NT2/D1 (cell line): Measurements from ENCODE around the gene SOX10.
"Not testable (repeated sequence)": the region's sequence is repeated elsewhere in the genome, so short reads cannot be mapped to it uniquely, and the experiment has no call there.

Experiments used
- SUZ12 ChIP-seq: IDR thresholded peaks from 2 replicates; pipeline ENCODE4 v1.6.1; 2011; ENCODE audit not compliant: insufficient read length, insufficient read depth; ENCODE audit errors: extremely low read depth
- ZNF274 ChIP-seq: IDR thresholded peaks from 2 replicates; pipeline ENCODE4 v1.6.1; 2011; ENCODE audit warnings: mild to moderate bottlenecking, low read depth, low read length

DNA sequence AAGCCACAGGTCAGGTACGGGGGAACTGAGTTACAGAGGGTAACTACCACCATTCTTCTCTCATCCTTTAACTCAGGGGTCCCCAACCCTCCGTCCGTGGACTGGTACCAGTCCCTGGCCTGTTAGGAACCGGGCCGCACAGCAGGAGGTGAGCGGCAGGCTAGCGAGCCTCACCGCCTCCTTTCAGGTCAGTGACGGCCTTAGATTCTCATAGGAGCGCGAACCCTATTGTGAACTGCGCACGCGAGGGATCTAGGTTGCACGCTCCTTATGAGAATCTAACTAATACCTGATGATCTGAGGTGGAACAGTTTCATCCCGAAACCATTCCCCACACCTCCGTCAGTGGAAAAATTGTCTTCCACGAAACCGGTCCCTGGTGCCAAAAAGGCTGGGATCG, 31.7 kb downstream of the SOX10 start:
- TF ChIP-seq SUZ12, ZNF274: not testable (repeated sequence)
